H1 (cell line): ENCODE data around the gene MTARC2. TPM values are rescaled to one million over a fixed set of nuclear protein-coding genes. Genes with fewer than 3 reads are reported as not detected.

ENCODE experiments used
- CTCF ChIA-PET: fragments of 300-600 bp; sonication (Branson Sonifier 250); formaldehyde crosslinking; loops from one replicate; lab custom pipeline; 2021; ENCODE audit not compliant: partially characterized antibody; lab: Charles Lee
- POLR2A ChIA-PET: fragments of 300-600 bp; sonication (Branson Sonifier 250); formaldehyde crosslinking; loops from one replicate; lab custom pipeline; 2021; ENCODE audit warnings: inconsistent platforms; ENCODE audit not compliant: partially characterized antibody; lab: Charles Lee
- DNase-seq, 2 experiments: peaks; one replicate each; pipeline versions ENCODE4 v3.0.0 to v3.0.0-alpha.2; 2010 to 2022; ENCODE audit warnings: low spot score in 2 of 2, low read depth in 1 of 2, mixed read lengths in 1 of 2
- FAIRE-seq: peaks from 2 replicates; lab custom pipeline; 2011; peaks lifted over from hg19 to GRCh38; lab: Jason Lieb, UNC
- H2AFZ ChIP-seq: 2 replicates; pipeline ENCODE4 v1.8.1; 2012; ENCODE audit warnings: low read length, inconsistent platforms
- H2AK5ac ChIP-seq: 2 replicates; pipeline ENCODE4 v1.6.1; 2013; ENCODE audit warnings: low read depth, low read length
- H2BK120ac ChIP-seq: replicated peaks from 2 replicates; pipeline ENCODE3; 2013; ENCODE audit warnings: low read depth, low read length, inconsistent platforms
- H2BK12ac ChIP-seq: 2 replicates; pipeline ENCODE4 v1.6.1; 2013; ENCODE audit warnings: low read depth, low read length
- H2BK15ac ChIP-seq: 2 replicates; pipeline ENCODE4 v1.6.1; 2013; ENCODE audit warnings: low read length
- H2BK20ac ChIP-seq: 2 replicates; pipeline ENCODE4 v1.6.1; 2013; ENCODE audit warnings: low read length
- H2BK5ac ChIP-seq: 2 replicates; pipeline ENCODE4 v1.6.1; 2013; ENCODE audit warnings: low read depth, low read length
- H3K14ac ChIP-seq: 2 replicates; pipeline ENCODE4 v1.6.1; 2013; ENCODE audit warnings: inconsistent platforms; ENCODE audit not compliant: insufficient read length
- H3K18ac ChIP-seq: 2 replicates; pipeline ENCODE4 v1.6.1; 2013; ENCODE audit warnings: low read length; ENCODE audit errors: extremely low read depth
- H3K23ac ChIP-seq: 2 replicates; pipeline ENCODE4 v1.6.1; 2013; ENCODE audit warnings: inconsistent platforms; ENCODE audit not compliant: insufficient read length
- H3K23me2 ChIP-seq: 2 replicates; pipeline ENCODE4 v1.6.1; 2013; ENCODE audit warnings: low read depth, low read length
- H3K27ac ChIP-seq: 2 replicates; pipeline ENCODE4 v1.6.1; 2011; ENCODE audit warnings: low read depth, low read length, inconsistent platforms
- H3K27me3 ChIP-seq, 4 experiments: replicated peaks in 1 of 4; 1 replicate in 1 of 4; 2 replicates in 3 of 4; pipeline versions ENCODE4 v1.6.1 to v1.8.1; 2011 to 2013; ENCODE audit warnings: low read length in 3 of 4, mild to moderate bottlenecking in 3 of 4, inconsistent platforms in 2 of 4, mixed read lengths in 2 of 4, moderate library complexity in 1 of 4; ENCODE audit not compliant: control insufficient read depth in 3 of 4, insufficient read depth in 3 of 4; ENCODE audit errors: extremely low read depth in 1 of 4
- H3K36me3 ChIP-seq, 4 experiments: 2 replicates each; pipeline versions ENCODE4 v1.6.1 to v1.8.1; 2011 to 2013; ENCODE audit warnings: mild to moderate bottlenecking in 4 of 4, low read length in 3 of 4, moderate library complexity in 2 of 4, control low read depth in 1 of 4, inconsistent platforms in 1 of 4; ENCODE audit not compliant: insufficient read depth in 4 of 4, control insufficient read depth in 2 of 4
- H3K4ac ChIP-seq: replicated peaks from 2 replicates; pipeline ENCODE3; 2013; ENCODE audit warnings: low read length, low read depth, mixed read lengths, inconsistent platforms; ENCODE audit not compliant: insufficient read length
- H3K4me1 ChIP-seq, 4 experiments: replicated peaks in 1 of 4; 1 replicate in 1 of 4; 2 replicates in 3 of 4; pipeline versions ENCODE4 v1.6.1 to v1.8.1; 2011 to 2013; ENCODE audit warnings: low read length in 3 of 4, inconsistent platforms in 2 of 4, mixed read lengths in 1 of 4; ENCODE audit not compliant: insufficient read depth in 4 of 4, control insufficient read depth in 3 of 4
- H3K4me2 ChIP-seq, 2 experiments: 2 replicates each; pipeline versions ENCODE4 v1.6.1 to v1.8.1; 2011 to 2013; ENCODE audit warnings: low read depth in 2 of 2, low read length in 2 of 2, control low read depth in 1 of 2, inconsistent platforms in 1 of 2, mild to moderate bottlenecking in 1 of 2; ENCODE audit not compliant: insufficient read depth in 1 of 2
- H3K4me3 ChIP-seq, 4 experiments: fragments of 200-600, 300-600 bp in 1 of 4; sonication (generic), shearing (Covaris generic), sonication (Bioruptor Twin) in 1 of 4; 2 replicates each; pipeline versions ENCODE4 v1.5.1 to v1.8.1; 2011 to 2016; ENCODE audit warnings: low read length in 4 of 4, low read depth in 3 of 4, control low read depth in 2 of 4, inconsistent platforms in 2 of 4, mild to moderate bottlenecking in 2 of 4, mixed read lengths in 1 of 4, moderate library complexity in 1 of 4; ENCODE audit not compliant: insufficient read depth in 2 of 4; ENCODE audit errors: extremely low read depth in 1 of 4
- H3K56ac ChIP-seq: replicated peaks from 2 replicates; pipeline ENCODE3; 2013; ENCODE audit warnings: low read depth, mild to moderate bottlenecking, mixed read lengths, low read length, inconsistent platforms; ENCODE audit not compliant: insufficient read length
- H3K79me1 ChIP-seq: 2 replicates; pipeline ENCODE4 v1.6.1; 2013; ENCODE audit warnings: low read depth, low read length, control low read depth
- H3K79me2 ChIP-seq, 2 experiments: 2 replicates each; pipeline versions ENCODE4 v1.6.1 to v1.8.1; 2012 to 2013; ENCODE audit warnings: low read length in 2 of 2, mild to moderate bottlenecking in 2 of 2, inconsistent platforms in 1 of 2; ENCODE audit not compliant: insufficient read depth in 2 of 2, control insufficient read depth in 1 of 2
- H3K9ac ChIP-seq, 4 experiments: replicated peaks in 1 of 4; 1 replicate in 1 of 4; 2 replicates in 3 of 4; pipeline versions ENCODE4 v1.6.1 to v1.8.1; 2011 to 2013; ENCODE audit warnings: low read depth in 3 of 4, low read length in 3 of 4, control low read depth in 2 of 4, mild to moderate bottlenecking in 2 of 4, moderate library complexity in 2 of 4, inconsistent platforms in 1 of 4; ENCODE audit errors: extremely low read depth in 1 of 4
- H3K9me3 ChIP-seq, 2 experiments: 2 replicates each; pipeline versions ENCODE4 v1.6.1 to v1.8.1; 2012 to 2013; ENCODE audit warnings: mild to moderate bottlenecking in 2 of 2, moderate library complexity in 2 of 2, control low read depth in 1 of 2, inconsistent platforms in 1 of 2, low read depth in 1 of 2, low read length in 1 of 2, mixed read lengths in 1 of 2; ENCODE audit not compliant: insufficient read depth in 2 of 2
- H4K20me1 ChIP-seq, 2 experiments: replicated peaks in 1 of 2; 2 replicates each; pipeline versions ENCODE3 to v1.8.1; 2011 to 2013; ENCODE audit warnings: inconsistent platforms in 2 of 2, low read length in 2 of 2, mild to moderate bottlenecking in 1 of 2; ENCODE audit not compliant: insufficient read depth in 2 of 2, control insufficient read depth in 1 of 2
- H4K5ac ChIP-seq: 2 replicates; pipeline ENCODE4 v1.6.1; 2013; ENCODE audit warnings: low read length, low read depth, mixed read lengths, inconsistent platforms; ENCODE audit not compliant: insufficient read length
- H4K8ac ChIP-seq: 2 replicates; pipeline ENCODE4 v1.8.0; 2013; ENCODE audit warnings: mild to moderate bottlenecking, moderate library complexity, low read length, inconsistent platforms; ENCODE audit not compliant: insufficient read depth; ENCODE audit errors: extremely low read depth
- H4K91ac ChIP-seq: replicated peaks from 2 replicates; pipeline ENCODE3; 2013; ENCODE audit warnings: low read length, mixed read lengths, inconsistent platforms; ENCODE audit not compliant: insufficient read length
- FOSL1 ChIP-seq: IDR thresholded peaks from 2 replicates; pipeline ENCODE4 v1.6.1; 2011; ENCODE audit warnings: mild to moderate bottlenecking, low read depth, low read length, moderate library complexity; ENCODE audit not compliant: insufficient read depth
- GTF2F1 ChIP-seq: IDR thresholded peaks from 2 replicates; pipeline ENCODE4 v1.6.1; 2012; ENCODE audit warnings: low read depth, low read length, improper control_type of control experiment, borderline replicate concordance
- NANOG ChIP-seq: IDR thresholded peaks from 2 replicates; pipeline ENCODE4 v1.6.1; 2011; ENCODE audit warnings: low read length, low read depth, mild to moderate bottlenecking, inconsistent platforms; ENCODE audit not compliant: insufficient read depth, poor library complexity, severe bottlenecking
- NRF1 ChIP-seq: IDR thresholded peaks from 2 replicates; pipeline ENCODE4 v1.6.1; 2011; ENCODE audit warnings: mild to moderate bottlenecking, low read depth, low read length, improper control_type of control experiment
- POLR2AphosphoS5 ChIP-seq: IDR thresholded peaks from 2 replicates; pipeline ENCODE4 v1.6.1; 2011; ENCODE audit warnings: low read depth, low read length
- RAD21 ChIP-seq, 2 experiments: IDR thresholded peaks in 1 of 2; conservative IDR thresholded peaks in 1 of 2; 2 replicates each; pipeline ENCODE4 v1.6.1; 2011; ENCODE audit warnings: low read depth in 2 of 2, low read length in 2 of 2, improper control_type of control experiment in 1 of 2, inconsistent platforms in 1 of 2, mild to moderate bottlenecking in 1 of 2, moderate library complexity in 1 of 2
- RFX5 ChIP-seq: IDR thresholded peaks from 2 replicates; pipeline ENCODE4 v1.6.1; 2011; ENCODE audit warnings: low read depth, low read length, improper control_type of control experiment, borderline replicate concordance
- TAF7 ChIP-seq: optimal IDR thresholded peaks from 2 replicates; pipeline ENCODE3; 2011; ENCODE audit warnings: low read depth, mild to moderate bottlenecking, inconsistent platforms, low read length, moderate library complexity, borderline replicate concordance
- TBP ChIP-seq: IDR thresholded peaks from 2 replicates; pipeline ENCODE4 v1.6.1; 2011; ENCODE audit warnings: low read depth, low read length, improper control_type of control experiment
- YY1 ChIP-seq: IDR thresholded peaks from 2 replicates; pipeline ENCODE4 v1.6.1; 2011; ENCODE audit warnings: low read depth, mild to moderate bottlenecking, low read length
- WGBS, 2 experiments: shearing (Covaris generic) in 1 of 2; methylation state at CpG; one replicate each; pipeline versions ENCODE4 v1.1.6 to v1.1.7; 2013 to 2015; ENCODE audit warnings: low lambda C conversion rate in 2 of 2, mixed read lengths in 2 of 2, inconsistent platforms in 1 of 2, low coverage in 1 of 2, missing lambda C conversion rate in 1 of 2; ENCODE audit not compliant: insufficient replicate concordance in 2 of 2, insufficient coverage in 1 of 2, insufficient read length in 1 of 2; ENCODE audit errors: extremely low coverage in 1 of 2, missing lambda C conversion rate in 1 of 2; 5-methylcytosine and 5-hydroxymethylcytosine counted together
- polyA plus RNA-seq, 7 experiments: library from polyadenylated mRNA; depleted of rRNA in 3 of 7; stranded (reverse) in 5 of 7; unstranded in 2 of 7; fragments of >200 nt in 5 of 7; fragments of 200-250 nt in 2 of 7; gene quantifications; 1 replicate in 5 of 7; 2 replicates in 1 of 7; 4 replicates in 1 of 7; pipeline versions ENCODE4 v1.2.1 to v1.2.3, GENCODE V29; 2011 to 2013; ENCODE audit warnings: missing spikeins in 2 of 7, mixed read lengths in 2 of 7
- total RNA-seq: library from RNA; stranded (reverse); fragmentation: NEBNext Ultra II Directional; extraction: Animal tissue kit (Norgen Biotek cat#: 25700); gene quantifications from 2 replicates; pipeline ENCODE4 v1.2.1, GENCODE V29; 2021
- TF ChIP-seq, protein P1 (sequence below), 3 experiments: IDR thresholded peaks; 1 replicate in 2 of 3; 2 replicates in 1 of 3; pipeline versions ENCODE4 v1.5.1 to v1.6.1; 2011; ENCODE audit warnings: low read length in 3 of 3, mild to moderate bottlenecking in 3 of 3, inconsistent platforms in 2 of 3, low read depth in 1 of 3, moderate library complexity in 1 of 3; ENCODE audit not compliant: insufficient read depth in 1 of 3; ENCODE audit errors: control extremely low read depth in 1 of 3

MTARC2 gene
- total and polyA plus RNA-seq, 2 of the 8 experiments (the other 6 are each of a cell fraction or from before 2014, with no cell fraction given) = 7.2 to 7.9 TPM

- no peak for FAIRE-seq
- Histone ChIP-seq H3K79me2 (no peaks in the 10 kb centered on the region), H3K27ac (no peak overlapping the region), H3K23ac (no peak overlapping the region), H2BK20ac (no peak overlapping the region), H3K4ac (no peak overlapping the region), H3K36me3 (no peaks in the 10 kb centered on the region), H3K18ac (no peak overlapping the region), H4K20me1 (no peaks in the 10 kb centered on the region), H3K4me2 (no peak overlapping the region), H3K9me3 (no peaks in the 10 kb centered on the region), H3K14ac (no peak overlapping the region), H3K4me3 (no peak overlapping the region), H4K5ac (no peak overlapping the region), H2BK12ac (no peak overlapping the region), H2BK5ac (no peak overlapping the region), H3K79me1 (no peaks in the 10 kb centered on the region), H2BK120ac (no peak overlapping the region), H3K9ac (no peak overlapping the region), H2AK5ac (no peak overlapping the region), H2AFZ (no peak overlapping the region; the same call in 1 of the 2 replicates), H3K4me1 (no peaks in the 10 kb centered on the region), H4K8ac (no peak overlapping the region), H2BK15ac (no peak overlapping the region), H3K27me3 (no peaks in the 10 kb centered on the region), H3K23me2 (no peaks in the 10 kb centered on the region), H4K91ac (no peak overlapping the region), H3K56ac (no peak overlapping the region)
- WGBS, 2 experiments = 81% methylated on average over 3 of the region's 3 CpGs; no CpG with 5 or more reads in 1 of the 2 experiments
- DNase-seq = no peak
- CTCF ChIA-PET = interaction anchor here (0.6 to 4.1 kb wide), 21 partner anchors 9 to 614 kb away, joined by 3 to 36 read pairs (median 6); partner anchors contain the start of genes C1orf115, MTARC1 and MTARC2
- POLR2A ChIA-PET = no interaction called here
- TF ChIP-seq POLR2AphosphoS5 (no peak), NRF1 (no peak), TAF7 (no peak), RFX5 (no peak), FOSL1 (no peak), TBP (no peak), YY1 (no peak), NANOG (no peak), RAD21 (IDR thresholded peaks at IDR 0.05 in 1 of 2, conservative IDR thresholded peaks at IDR 0.05 in 1 of 2; ENCODE audit: low read depth in 2 of 2, low read length in 2 of 2) (peak in 1 of 2 experiments; percentile 35; a peak in 2 of 4 replicates), GTF2F1 (no peak)
- TF ChIP-seq, protein P1, sequence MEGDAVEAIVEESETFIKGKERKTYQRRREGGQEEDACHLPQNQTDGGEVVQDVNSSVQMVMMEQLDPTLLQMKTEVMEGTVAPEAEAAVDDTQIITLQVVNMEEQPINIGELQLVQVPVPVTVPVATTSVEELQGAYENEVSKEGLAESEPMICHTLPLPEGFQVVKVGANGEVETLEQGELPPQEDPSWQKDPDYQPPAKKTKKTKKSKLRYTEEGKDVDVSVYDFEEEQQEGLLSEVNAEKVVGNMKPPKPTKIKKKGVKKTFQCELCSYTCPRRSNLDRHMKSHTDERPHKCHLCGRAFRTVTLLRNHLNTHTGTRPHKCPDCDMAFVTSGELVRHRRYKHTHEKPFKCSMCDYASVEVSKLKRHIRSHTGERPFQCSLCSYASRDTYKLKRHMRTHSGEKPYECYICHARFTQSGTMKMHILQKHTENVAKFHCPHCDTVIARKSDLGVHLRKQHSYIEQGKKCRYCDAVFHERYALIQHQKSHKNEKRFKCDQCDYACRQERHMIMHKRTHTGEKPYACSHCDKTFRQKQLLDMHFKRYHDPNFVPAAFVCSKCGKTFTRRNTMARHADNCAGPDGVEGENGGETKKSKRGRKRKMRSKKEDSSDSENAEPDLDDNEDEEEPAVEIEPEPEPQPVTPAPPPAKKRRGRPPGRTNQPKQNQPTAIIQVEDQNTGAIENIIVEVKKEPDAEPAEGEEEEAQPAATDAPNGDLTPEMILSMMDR (IDR thresholded peaks at IDR 0.05; ENCODE audit: control extremely low read depth in 1 of 3, insufficient read depth in 1 of 3, low read depth in 1 of 3, low read length in 3 of 3) = peak; percentile 31 to 62 (median 33)
These were observed 21.5 kb upstream of the MTARC2 start for GRCh38 chr1:220726634-220727033.
